Activated CD8-positive, alpha-beta memory T cell treated with anti-CD3 and anti-CD28 coated beads, Interleukin-2, amount 50 U/mL, for 4 hours (primary cell): Measurements from ENCODE around the gene NUDT17.

Experiments used
- DNase-seq: peaks from one replicate; pipeline ENCODE4 v3.0.0-alpha.2; 2020

NUDT17 gene

DNA sequence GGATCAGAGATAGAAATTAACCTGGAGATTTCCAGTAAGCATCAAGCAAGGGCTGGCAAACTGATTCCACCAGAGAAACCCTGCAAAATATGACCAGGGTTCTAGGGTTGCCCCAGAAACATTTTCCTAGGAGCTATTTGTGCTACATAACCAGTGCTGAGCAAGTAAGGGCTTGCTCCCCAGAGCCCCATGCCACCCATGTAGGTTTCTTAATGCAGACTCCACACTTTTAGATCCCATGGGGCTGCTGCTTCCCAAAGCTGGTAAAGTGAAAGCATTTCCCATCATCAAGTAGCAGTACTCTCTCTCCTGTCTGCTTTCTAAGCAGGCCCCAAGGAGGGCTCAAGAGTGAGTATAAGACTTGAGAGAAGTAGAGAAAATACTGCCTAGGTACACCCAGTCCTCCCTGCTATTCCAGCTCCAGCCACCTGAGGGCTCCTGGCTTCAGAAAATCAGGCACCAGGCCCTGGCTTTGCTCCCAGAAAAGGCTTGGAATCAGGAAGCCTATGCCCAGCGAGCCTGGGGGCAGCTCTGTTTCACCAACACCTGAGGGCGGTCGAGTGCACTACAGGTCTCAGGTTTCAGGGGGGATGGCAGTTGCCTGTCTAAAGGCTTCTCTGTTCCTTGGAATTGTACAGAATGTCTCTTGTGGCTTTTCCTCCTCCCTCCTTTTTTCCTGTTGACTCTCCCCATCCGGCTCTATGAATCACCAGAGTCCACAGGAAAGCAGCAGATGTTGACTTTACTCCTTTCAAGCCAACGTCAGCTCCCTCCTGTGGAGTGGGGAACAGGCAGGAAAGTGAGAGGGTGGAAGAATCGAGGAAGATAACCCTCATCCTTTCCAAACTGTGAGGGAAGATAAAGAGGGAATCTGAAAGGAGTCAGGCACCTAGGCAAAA lies 46.4 kb downstream of the NUDT17 start:
- DNase-seq, result peak; percentile 52

DNA sequence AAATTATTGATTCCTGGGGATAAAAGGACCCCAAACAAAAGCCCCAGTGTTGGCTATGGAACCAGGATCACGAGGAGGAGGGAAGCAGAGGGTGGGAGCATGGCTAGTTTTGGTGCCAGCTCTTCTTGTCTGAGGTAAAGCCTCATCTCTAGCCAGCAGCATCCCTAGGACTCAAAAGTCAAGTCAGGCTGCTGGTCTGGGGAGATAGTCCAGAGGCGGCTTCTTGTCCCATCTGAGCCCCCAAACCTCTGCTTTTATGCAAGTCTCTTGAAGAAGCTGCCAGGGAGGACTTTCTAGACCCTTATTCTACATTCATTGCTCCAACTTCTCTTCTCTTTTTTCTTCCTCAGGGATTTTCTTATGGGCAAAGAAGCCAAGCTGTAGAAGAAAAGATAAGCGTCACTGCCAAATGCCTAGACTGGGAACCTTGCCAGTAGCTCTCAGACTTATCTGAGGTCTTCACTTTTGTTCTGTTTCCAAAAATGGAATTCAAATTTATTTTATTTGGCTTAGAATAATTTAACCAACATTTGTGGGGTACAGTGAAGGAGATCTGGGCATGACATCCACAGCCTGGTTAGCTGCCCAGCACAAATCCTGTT lies 47.2 kb downstream of the NUDT17 start:
- no peak for DNase-seq

DNA sequence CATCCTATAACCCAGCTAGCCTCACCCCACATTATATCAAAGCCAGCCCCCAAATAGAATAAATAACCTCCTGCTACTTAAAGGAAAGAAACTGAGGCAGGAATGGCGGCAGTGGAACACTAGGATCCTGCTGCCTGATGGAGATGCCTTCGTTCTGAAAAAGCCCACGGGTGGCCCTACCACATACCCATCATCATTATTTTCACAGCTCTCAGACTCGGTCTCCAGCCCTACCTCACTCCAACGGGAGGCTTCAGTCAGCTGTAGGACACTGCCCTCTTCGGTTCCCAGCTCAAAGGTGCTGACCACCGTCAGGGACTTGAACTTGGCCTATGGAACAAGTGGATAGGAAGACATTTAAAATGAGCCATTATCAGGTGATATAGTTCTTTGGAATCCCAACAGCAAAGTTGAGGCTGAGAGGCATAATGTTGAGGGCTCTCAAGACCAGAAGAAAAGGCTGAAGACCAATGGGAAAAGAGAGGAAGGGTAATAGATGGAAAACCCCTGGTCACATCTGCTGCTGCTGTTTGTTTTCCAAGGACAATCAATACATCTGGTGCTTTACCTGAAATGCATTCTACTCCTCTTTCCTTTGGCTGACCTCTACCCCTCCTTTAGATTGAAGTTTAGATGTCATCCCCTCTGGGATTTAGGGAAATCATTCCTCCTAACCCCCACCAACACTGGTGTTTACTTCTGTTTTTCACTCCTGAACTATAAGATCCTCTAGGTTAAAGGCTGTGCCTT lies 48.1 kb downstream of the NUDT17 start:
- DNase-seq, result no peak

DNA sequence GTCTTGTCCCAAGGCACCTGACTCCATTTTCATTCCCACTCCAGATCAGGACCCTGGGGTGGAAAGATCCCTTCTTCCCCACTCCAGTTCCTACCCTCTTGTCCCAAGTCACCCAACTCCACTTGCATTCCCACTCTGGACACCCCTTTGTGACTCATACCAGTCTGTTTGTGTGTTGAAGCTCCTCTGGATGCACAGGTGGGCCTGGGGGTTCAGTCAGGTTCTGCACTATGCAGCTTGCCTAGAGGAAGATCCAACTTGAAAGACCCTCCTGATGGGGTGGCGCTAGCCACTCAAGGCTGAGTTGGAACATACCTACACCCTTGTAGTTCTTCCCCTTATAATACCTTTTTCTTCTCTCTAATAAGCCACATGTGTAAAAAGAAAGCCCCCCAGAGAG lies 50.0 kb downstream of the NUDT17 start:
- no peak for DNase-seq

DNA sequence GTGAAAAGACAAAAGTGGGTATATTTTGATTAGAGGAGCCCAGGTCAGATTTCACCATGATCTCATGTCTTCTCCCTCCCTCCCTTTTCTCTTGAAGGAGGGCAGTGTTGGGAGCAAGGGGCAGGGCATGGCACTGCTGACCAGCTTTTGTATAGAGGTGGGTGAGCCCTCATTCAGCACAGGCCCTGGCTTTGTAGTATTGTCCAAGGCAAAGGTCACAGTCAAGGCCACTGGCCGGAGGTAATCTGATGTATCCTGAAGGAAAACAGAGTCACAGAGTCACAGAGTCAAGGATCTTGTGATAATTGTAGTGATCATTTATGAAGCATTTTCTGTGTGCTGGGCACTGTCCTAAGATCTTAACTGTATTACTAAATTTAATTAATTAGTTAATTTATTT lies 52.5 kb downstream of the NUDT17 start:
- DNase-seq, result no peak
